HG02885 (cell line): Measurements from ENCODE around the gene AZGP1.
"Not testable (repeated sequence)": the region's sequence is repeated elsewhere in the genome, so short reads cannot be mapped to it uniquely, and the experiment has no call there.

ENCODE experiments used
- ATAC-seq: cut with Tn5 transposase; IDR thresholded peaks from one replicate; pipeline ENCODE4 v1.9.1; 2021; ENCODE audit warnings: mild to moderate bottlenecking; ENCODE audit not compliant: unreplicated experiment, poor library complexity

AZGP1 gene

GRCh38 chr7:100000239-100000638, 24.4 kb upstream of the AZGP1 start:
- no peak for ATAC-seq

GRCh38 chr7:99997545-99998137, 21.8 kb upstream of the AZGP1 start:
- no peak for ATAC-seq

GRCh38 chr7:99996755-99997544, 21.1 kb upstream of the AZGP1 start:
- no peak for ATAC-seq

DNA sequence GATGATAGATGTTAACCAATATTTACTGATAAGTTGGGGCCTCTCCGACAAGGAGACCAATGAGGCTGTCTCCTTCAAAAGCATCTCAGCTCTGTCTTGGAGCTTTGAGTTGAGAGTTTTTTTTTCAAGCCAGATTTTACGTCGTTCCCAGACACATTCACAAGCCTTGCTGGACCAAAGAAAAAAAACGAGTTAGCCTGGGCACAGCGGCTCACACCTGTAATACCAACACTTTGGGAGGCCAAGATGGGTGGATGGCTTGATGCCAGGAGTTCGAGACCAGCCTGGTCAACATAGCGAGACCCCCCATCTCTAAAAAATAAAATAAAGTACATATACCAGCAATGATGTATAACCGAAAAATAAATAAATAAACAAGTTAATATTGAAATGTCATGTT, 19.0 kb upstream of the AZGP1 start:
- no peak for ATAC-seq

DNA sequence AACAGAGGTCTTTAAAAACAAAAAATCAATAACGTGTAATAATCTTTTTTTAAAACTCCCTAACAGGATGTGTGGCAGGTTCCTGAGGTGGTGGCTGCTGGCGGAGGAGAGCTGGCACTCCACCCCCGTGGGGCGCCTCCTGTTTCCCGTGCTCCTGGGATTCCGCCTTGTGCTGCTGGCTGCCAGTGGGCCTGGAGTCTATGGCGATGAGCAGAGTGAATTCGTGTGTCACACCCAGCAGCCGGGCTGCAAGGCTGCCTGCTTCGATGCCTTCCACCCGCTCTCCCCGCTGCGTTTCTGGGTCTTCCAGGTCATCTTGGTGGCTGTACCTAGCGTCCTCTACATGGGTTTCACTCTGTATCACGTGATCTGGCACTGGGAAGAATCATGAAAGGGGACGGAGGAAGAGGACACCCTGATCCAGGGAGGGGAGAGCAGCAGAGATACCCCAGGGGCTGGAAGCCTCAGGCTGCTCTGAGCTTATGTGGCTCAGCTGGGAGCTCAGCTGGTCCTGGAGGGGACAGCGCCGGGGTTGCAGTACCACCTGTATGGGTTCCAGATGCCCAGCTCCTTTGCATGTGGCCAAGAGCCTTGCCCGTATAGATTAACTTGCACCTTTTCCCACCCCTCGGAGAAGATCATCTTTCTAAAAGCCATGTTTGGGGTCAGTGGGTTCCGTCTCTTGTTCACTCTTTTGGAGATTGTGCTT, 16.7 kb upstream of the AZGP1 start:
- ATAC-seq: no peak

GRCh38 chr7:99991543-99991942, 15.7 kb upstream of the AZGP1 start:
- not testable (repeated sequence) for ATAC-seq

DNA sequence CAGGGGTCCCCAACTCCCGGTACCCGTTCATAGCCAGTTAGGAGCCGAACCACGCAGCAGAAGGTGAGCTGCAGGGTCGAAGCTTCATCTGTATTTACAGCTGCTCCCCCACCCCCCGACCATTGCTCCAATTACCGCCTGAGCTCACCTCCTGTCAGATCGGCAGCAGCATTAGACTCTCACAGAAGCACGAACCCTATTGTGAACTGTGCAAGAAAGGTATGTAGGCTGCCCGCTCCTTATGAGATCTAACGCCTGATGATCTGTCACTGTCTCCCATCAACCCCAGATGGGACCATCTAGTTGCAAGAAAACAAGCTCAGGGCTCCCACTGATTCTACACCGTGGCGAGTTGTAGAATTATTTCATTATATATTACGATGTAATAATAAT, 14.6 kb upstream of the AZGP1 start:
- no peak for ATAC-seq

- no peak for ATAC-seq
These were observed 12.0 kb upstream of the AZGP1 start for GRCh38 chr7:99987846-99988245.

GRCh38 chr7:99987306-99987705, 11.5 kb upstream of the AZGP1 start:
- not testable (repeated sequence) for ATAC-seq

- no peak for ATAC-seq
These were observed 8.8 kb upstream of the AZGP1 start for GRCh38 chr7:99984593-99984992.

GRCh38 chr7:99981066-99981465, 5.2 kb upstream of the AZGP1 start:
- not testable (repeated sequence) for ATAC-seq

GRCh38 chr7:99980448-99980872, 4.6 kb upstream of the AZGP1 start:
- peak; percentile 57 for ATAC-seq

DNA sequence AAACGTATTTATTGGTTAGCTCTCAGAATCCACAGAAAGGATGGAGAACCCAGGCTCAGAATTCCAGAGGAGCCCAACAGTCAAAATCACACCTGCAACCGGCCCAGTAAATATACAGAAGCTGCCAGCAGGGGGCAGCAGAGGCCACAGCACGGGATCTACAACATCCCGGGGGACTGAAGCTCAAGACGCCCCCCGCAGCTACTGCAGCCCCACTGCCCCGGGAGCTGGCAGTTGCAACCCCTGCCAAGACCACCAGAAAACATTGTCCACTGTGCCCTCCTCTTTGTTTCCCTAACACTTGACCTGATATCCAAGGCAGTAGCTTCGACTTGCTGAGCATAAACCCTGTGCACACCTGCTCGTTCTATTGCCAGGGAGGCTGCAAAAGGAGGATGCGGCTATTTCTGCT, 4.0 kb upstream of the AZGP1 start:
- not testable (repeated sequence) for ATAC-seq

DNA sequence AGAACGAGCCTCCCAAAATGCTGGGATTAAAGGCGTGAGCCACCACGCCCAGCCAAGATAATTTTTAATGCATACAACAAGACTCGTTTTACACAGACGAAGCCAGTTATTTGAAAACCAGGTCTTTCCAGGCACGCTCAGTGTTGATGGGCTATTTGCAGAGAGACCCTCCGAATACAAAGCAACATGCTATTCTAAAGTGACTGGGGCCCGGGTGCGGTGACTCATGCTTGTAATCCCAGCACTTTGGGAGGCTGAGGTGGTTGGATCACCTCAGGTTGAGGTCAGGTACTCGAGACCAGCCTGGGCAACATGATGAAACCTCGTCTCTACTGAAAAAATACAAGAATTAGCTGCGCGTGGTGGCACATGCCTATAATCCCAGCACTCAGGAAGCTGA, 795 bp upstream of the AZGP1 start:
- no peak for ATAC-seq

- no peak for ATAC-seq
These were observed 1.1 kb downstream of the AZGP1 start for GRCh38 chr7:99974681-99975080.

GRCh38 chr7:99973817-99974216, 2.0 kb downstream of the AZGP1 start:
- ATAC-seq: not testable (repeated sequence)

DNA sequence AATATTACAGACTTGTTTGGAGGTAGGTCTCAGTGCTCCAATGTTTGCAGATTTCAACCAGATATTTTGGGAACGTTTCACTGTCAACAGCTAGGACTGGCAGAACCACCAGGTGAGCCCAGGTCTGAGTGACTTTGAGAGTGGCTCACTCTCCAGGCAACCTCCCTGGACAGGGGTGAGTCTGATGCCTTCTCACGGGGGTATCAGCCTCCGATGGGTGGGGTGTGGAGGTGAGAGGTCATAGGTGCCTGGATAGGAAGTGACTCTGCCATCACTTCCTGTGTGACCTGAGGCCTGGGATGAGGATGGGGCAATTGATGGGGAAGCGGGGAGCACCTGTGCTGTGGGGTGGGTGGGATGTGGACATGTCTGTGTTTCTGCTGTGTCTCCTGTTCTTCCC, 4.6 kb downstream of the AZGP1 start:
- ATAC-seq: no peak

GRCh38 chr7:99969813-99970212, 6.0 kb downstream of the AZGP1 start:
- ATAC-seq: not testable (repeated sequence)

DNA sequence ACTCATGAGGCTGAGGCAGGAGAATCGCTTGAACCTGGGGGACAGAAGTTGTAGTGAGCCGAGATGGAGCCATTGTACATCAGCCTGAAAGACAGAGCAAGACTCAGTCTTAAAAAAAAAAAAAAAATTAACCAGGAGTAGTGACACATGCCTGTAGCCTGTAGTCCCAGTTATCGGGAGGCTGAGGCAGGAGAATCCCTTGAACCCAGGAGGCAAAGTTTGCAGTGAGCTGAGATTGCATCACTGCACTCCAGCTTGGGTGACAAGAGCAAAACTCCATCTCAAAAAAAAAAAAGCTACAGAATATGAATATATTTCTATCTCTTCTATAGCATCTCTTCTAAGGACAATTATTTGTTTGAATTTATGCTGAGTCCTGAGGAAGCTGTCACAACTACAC, 6.5 kb downstream of the AZGP1 start:
- no peak for ATAC-seq

DNA sequence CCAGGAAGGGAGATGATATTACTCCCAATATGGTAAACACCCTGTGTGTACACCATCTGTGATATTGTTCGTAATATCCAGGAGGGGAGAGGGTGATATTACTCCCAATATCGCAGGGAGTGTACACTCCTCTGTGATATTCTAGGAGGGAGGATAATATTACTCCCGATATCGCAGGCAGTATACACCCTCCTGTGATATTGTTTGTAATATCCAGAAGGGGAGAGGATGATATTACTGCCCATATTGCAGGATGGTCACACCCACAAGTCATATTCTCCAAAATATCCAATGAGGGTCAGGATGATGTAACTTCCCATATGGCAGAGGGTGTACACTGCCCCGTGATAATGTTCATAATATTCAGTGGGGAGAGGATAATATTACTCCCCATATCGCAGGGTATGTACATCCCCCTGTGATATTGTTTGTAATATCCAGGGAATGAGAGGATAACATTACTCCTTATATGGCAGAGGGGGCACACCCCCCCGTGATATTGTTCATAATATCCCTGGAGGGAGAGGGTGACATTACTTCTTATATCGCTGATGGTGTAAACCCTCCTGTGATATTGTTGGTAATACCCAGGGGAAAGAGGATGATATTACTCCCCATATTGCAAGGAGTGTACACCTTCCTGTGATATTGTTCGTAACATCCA, 17.1 kb downstream of the AZGP1 start:
- no peak for ATAC-seq

GRCh38 chr7:99955247-99955646, 20.6 kb downstream of the AZGP1 start:
- no peak for ATAC-seq
